KMS-11 (cell line): ENCODE results near the gene ASXL3.

ENCODE experiments used
- H2AFZ ChIP-seq: fragments of 200-600 bp; sonication (generic); 2 replicates; pipeline ENCODE4 v1.6.1; 2016; ENCODE audit warnings: antibody characterized with exemption, mixed run types, low read depth
- H3K27ac ChIP-seq: fragments of 200-600 bp; sonication (generic); 2 replicates; pipeline ENCODE4 v1.6.1; 2016; ENCODE audit warnings: mild to moderate bottlenecking, mixed run types
- H3K27me3 ChIP-seq: fragments of 200-600 bp; sonication (generic); 2 replicates; pipeline ENCODE4 v1.6.1; 2017; ENCODE audit warnings: mild to moderate bottlenecking, low read depth, mixed run types, moderate library complexity; ENCODE audit not compliant: insufficient read depth
- H3K36me3 ChIP-seq: fragments of 200-600 bp; sonication (generic); 2 replicates; pipeline ENCODE4 v1.6.1; 2017; ENCODE audit warnings: mild to moderate bottlenecking, mixed run types; ENCODE audit not compliant: insufficient read depth
- H3K4me1 ChIP-seq: fragments of 200-600 bp; sonication (generic); 2 replicates; pipeline ENCODE4 v1.6.1; 2016; ENCODE audit warnings: mild to moderate bottlenecking, low read depth, mixed run types; ENCODE audit not compliant: poor library complexity, severe bottlenecking
- H3K4me2 ChIP-seq: fragments of 200-600 bp; sonication (generic); 2 replicates; pipeline ENCODE4 v1.7.0; 2016; ENCODE audit warnings: mild to moderate bottlenecking, mixed run types
- H3K4me3 ChIP-seq: fragments of 200-600 bp; sonication (generic); IDR thresholded peaks from 2 replicates; pipeline ENCODE4 v1.6.1; 2017; ENCODE audit warnings: low read depth, low read length, mixed read lengths; ENCODE audit not compliant: insufficient read depth
- H3K79me2 ChIP-seq: fragments of 200-600 bp; sonication (generic); 2 replicates; pipeline ENCODE4 v1.6.1; 2016; ENCODE audit warnings: low read depth, mixed run types; ENCODE audit not compliant: insufficient read depth
- H3K9ac ChIP-seq: fragments of 200-600 bp; sonication (generic); 2 replicates; pipeline ENCODE4 v1.6.1; 2016; ENCODE audit warnings: mild to moderate bottlenecking, mixed run types
- H4K20me1 ChIP-seq: fragments of 200-600 bp; sonication (generic); 2 replicates; pipeline ENCODE4 v1.6.1; 2016; ENCODE audit warnings: mild to moderate bottlenecking, mixed run types; ENCODE audit not compliant: insufficient read depth
- TF ChIP-seq, protein P1 (sequence below): fragments of 200-600 bp; sonication (generic); conservative IDR thresholded peaks from 2 replicates; pipeline ENCODE4 v1.6.1; 2017; ENCODE audit warnings: low read depth, mild to moderate bottlenecking, antibody characterized with exemption, low read length, moderate library complexity, mixed read lengths

Gene ASXL3

DNA sequence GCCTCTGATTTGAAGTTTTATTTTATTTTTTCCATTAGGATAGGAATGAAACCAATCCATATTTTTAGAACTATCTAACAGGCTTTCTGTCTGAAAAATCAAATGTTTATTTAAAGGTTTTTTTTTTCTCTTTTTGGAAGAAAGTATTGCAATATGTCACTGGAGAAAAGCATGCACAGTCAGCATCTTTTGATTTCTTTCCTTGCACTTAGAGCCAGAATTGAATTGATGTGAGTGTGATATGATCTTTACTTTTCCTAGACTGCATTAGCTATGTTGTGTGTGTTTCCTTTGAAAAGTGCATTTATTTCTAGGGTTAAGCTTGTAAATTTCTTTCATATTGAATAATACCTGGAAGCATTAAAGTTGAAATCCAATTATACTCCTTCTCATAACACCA lies 87.6 kb downstream of the ASXL3 start:
- no peak overlapping the region for H3K9ac ChIP-seq
- H3K27me3 ChIP-seq: no peaks in the 10 kb centered on the region
- no peaks in the 10 kb centered on the region for H4K20me1 ChIP-seq
- no peaks in the 10 kb centered on the region for H3K36me3 ChIP-seq
- H3K27ac ChIP-seq: no peak overlapping the region
- no peak overlapping the region for H2AFZ ChIP-seq
- no peak overlapping the region for H3K4me3 ChIP-seq
- TF ChIP-seq, protein P1, sequence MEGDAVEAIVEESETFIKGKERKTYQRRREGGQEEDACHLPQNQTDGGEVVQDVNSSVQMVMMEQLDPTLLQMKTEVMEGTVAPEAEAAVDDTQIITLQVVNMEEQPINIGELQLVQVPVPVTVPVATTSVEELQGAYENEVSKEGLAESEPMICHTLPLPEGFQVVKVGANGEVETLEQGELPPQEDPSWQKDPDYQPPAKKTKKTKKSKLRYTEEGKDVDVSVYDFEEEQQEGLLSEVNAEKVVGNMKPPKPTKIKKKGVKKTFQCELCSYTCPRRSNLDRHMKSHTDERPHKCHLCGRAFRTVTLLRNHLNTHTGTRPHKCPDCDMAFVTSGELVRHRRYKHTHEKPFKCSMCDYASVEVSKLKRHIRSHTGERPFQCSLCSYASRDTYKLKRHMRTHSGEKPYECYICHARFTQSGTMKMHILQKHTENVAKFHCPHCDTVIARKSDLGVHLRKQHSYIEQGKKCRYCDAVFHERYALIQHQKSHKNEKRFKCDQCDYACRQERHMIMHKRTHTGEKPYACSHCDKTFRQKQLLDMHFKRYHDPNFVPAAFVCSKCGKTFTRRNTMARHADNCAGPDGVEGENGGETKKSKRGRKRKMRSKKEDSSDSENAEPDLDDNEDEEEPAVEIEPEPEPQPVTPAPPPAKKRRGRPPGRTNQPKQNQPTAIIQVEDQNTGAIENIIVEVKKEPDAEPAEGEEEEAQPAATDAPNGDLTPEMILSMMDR: no peak
- H3K4me1 ChIP-seq: peaks cover 59% of the 10 kb centered on the region
- no peaks in the 10 kb centered on the region for H3K79me2 ChIP-seq
- H3K4me2 ChIP-seq: peak overlapping the region; percentile 52

DNA sequence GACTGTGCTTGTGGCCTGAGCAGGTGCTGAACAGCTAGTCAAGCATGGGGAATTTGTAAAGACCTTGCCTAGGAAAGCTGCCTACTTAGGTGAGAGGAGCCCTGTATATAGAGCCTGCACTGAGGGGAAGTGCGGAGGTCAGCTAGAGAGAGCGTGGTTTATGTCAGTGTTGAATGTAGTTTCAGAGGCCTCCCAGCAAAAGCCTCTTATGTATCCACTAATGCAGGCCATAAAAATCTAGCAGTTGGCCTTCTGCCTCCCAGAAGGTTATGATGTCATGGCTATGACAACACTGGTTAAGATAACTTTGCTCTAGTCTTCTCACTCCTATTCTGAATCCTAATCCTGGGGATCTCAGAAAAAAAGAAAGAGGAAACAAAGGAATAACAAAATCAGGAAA lies 88.9 kb downstream of the ASXL3 start:
- TF ChIP-seq, protein P1: no peak
- Histone ChIP-seq H3K4me3 (no peak overlapping the region), H2AFZ (peak overlapping the region; percentile 43; the same call in 1 of the 2 replicates), H3K27me3 (no peaks in the 10 kb centered on the region), H4K20me1 (no peaks in the 10 kb centered on the region), H3K4me2 (peak overlapping the region; percentile 52), H3K79me2 (peaks cover 8% of the 10 kb centered on the region; the same call in 1 of the 2 replicates), H3K9ac (peak overlapping the region; percentile 3; the same call in 1 of the 2 replicates), H3K27ac (peak overlapping the region; percentile 68), H3K36me3 (no peaks in the 10 kb centered on the region), H3K4me1 (peaks cover 63% of the 10 kb centered on the region)

DNA sequence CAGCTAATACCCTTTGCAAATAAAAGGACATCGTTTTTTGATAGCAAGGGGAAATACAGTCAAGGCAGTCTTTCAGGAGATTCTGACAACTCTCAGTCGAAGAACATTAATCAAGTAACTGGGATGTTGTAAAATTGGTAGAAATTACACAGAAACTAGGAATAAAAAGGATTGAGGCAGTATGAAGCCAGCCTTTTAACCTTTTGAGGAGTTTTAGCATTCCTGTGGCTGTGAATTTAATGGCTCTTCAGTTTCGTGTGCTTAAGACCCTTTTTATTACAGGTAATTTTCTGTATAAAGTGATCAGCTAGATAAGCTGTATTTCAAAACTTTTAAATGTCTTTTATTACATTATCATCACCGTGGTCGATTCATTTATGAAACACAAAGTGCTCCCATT lies 91.6 kb downstream of the ASXL3 start:
- Histone ChIP-seq H3K79me2 (peaks cover 22% of the 10 kb centered on the region; the same call in 1 of the 2 replicates), H3K36me3 (no peaks in the 10 kb centered on the region), H3K27me3 (no peaks in the 10 kb centered on the region), H3K4me2 (peak overlapping the region; percentile 99), H3K9ac (peak overlapping the region; percentile 70), H3K27ac (peak overlapping the region; percentile 93), H3K4me1 (peaks cover 83% of the 10 kb centered on the region), H2AFZ (peak overlapping the region; percentile 35), H3K4me3 (no peak overlapping the region), H4K20me1 (no peaks in the 10 kb centered on the region)
- TF ChIP-seq, protein P1: no peak

DNA sequence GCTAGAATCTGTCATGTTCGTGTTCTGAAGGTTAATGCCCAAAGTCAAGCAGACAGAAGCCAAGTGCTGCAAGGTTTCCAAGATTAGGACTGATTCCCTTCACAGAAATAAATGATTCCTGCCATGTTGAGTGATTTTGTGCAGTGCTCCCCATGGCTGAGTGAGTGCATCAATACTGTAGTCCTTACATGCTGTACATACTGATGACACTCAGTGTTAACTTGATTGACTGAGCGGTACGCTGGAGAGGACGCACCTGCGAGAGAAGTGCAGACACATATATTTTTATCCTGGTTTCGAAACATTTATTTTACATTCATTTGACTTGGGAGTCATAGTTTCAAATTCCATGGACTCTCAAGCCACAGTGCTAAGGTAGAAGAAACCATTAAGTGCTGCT lies 92.0 kb downstream of the ASXL3 start:
- peak overlapping the region; percentile 93 for H3K27ac ChIP-seq
- no peaks in the 10 kb centered on the region for H3K27me3 ChIP-seq
- H3K9ac ChIP-seq: peak overlapping the region; percentile 70
- TF ChIP-seq, protein P1: no peak
- peak overlapping the region; percentile 99 for H3K4me2 ChIP-seq
- peaks cover 81% of the 10 kb centered on the region for H3K4me1 ChIP-seq
- no peak overlapping the region for H3K4me3 ChIP-seq
- peak overlapping the region; percentile 35 for H2AFZ ChIP-seq
- H3K36me3 ChIP-seq: no peaks in the 10 kb centered on the region
- H4K20me1 ChIP-seq: no peaks in the 10 kb centered on the region
- peaks cover 22% of the 10 kb centered on the region; the same call in 1 of the 2 replicates for H3K79me2 ChIP-seq
